Measurements from ENCODE around the gene HSD11B2. TPM values are rescaled to one million over a fixed set of nuclear protein-coding genes. Genes with fewer than 3 reads are reported as not detected.

Gene HSD11B2
- total RNA-seq (10 to 100 TPM in 1 of 7 donors, 1 to 10 TPM in 5, under 1 TPM in 1; 0.85 to 18.3 (median 4.7) TPM), polyA plus RNA-seq (1 to 10 TPM; 1.7 to 4.1 (median 2.8) TPM)
- long read RNA-seq, donor 1, partial matches to known transcripts, result 0 of 3 reads
- long read RNA-seq, donor 1, other reads (novel, unspliced or antisense), result 0 of 3 reads
- long read RNA-seq, donor 2, transcript HSD11B2-201 (5 exons, 1,900 nt), result major isoform, 6 of 13 reads
- long read RNA-seq, donor 2, partial matches to known transcripts, result 7 of 13 reads
- long read RNA-seq, donor 2, other reads (novel, unspliced or antisense), result 0 of 13 reads

GRCh38 chr16:67430977-67431774 is at the start of gene HSD11B2:
HSD11B2 (plus strand) TSS chr16:67431121; CDS start chr16:67431249, 128 bp downstream.
- peak within 1 kb of the TSS; percentile 29 to 78 (median 53) for H3K4me3 ChIP-seq
- 1 to 3% (median 2%) methylated on average over 18 to 86 of the region's 87 CpGs for WGBS, 5 donors
- H3K27me3 ChIP-seq (replicated peaks in 1 of 7), result peaks cover 0 to 51% (median 16%) of the 10 kb centered on the region in 7 donors
- peak; percentile 85 for DNase-seq
- H3K9me3 ChIP-seq, result no peaks in the 10 kb centered on the region
- peaks cover 32 to 83% (median 63%) of the 10 kb centered on the region in 6 donors for H3K4me1 ChIP-seq
- TF ChIP-seq CTCF (IDR thresholded peaks at IDR 0.05 in 8 of 11, conservative IDR thresholded peaks at IDR 0.05 in 3 of 11), result no peak
- peak in 2 of 3 donors; percentile 30 to 53 for TF ChIP-seq POLR2AphosphoS5 (IDR thresholded peaks at IDR 0.05)
- H3K36me3 ChIP-seq, result peaks cover 0 to 8% (median 0%) of the 10 kb centered on the region in 6 donors
- H3K27ac ChIP-seq, result peak within 1 kb of the TSS in 7 of 8 donors; percentile 21 to 71 (median 61)
- intact Hi-C loops (cut with DNase I; ENCODE audit: low total_unique reads), result no loop called here

GRCh38 chr16:67383284-67383683 is 47.6 kb upstream of the HSD11B2 start:
- TF ChIP-seq POLR2AphosphoS5 (IDR thresholded peaks at IDR 0.05) (no peak), CTCF (IDR thresholded peaks at IDR 0.05 in 8 of 11, conservative IDR thresholded peaks at IDR 0.05 in 3 of 11) (no peak), POLR2A (IDR thresholded peaks at IDR 0.05) (no peak)
- intact Hi-C loops (cut with DNase I; ENCODE audit: low total_unique reads), result no loop called here
- Histone ChIP-seq H3K4me3 (no peak overlapping the region), H3K27ac (no peak overlapping the region), H3K9me3 (no peaks in the 10 kb centered on the region), H3K27me3 (replicated peaks in 1 of 7) (no peaks in the 10 kb centered on the region), H3K36me3 (no peaks in the 10 kb centered on the region), H3K4me1 (no peaks in the 10 kb centered on the region)
- 84 to 91% (median 85%) methylated on average over 3 of the region's 3 CpGs for WGBS, 5 donors
- no peak for DNase-seq

- H3K4me1 ChIP-seq, result peaks cover 0 to 8% (median 3%) of the 10 kb centered on the region in 6 donors
- no peak for DNase-seq
- H3K4me3 ChIP-seq, result no peak overlapping the region
- no peak overlapping the region for H3K27ac ChIP-seq
- intact Hi-C loops (cut with DNase I; ENCODE audit: low total_unique reads), result no loop called here
- 90 to 95% (median 92%) methylated on average over 8 of the region's 8 CpGs for WGBS, 5 donors
- no peak for TF ChIP-seq CTCF (IDR thresholded peaks at IDR 0.05 in 8 of 11, conservative IDR thresholded peaks at IDR 0.05 in 3 of 11)
- no peak for TF ChIP-seq POLR2AphosphoS5 (IDR thresholded peaks at IDR 0.05)
- TF ChIP-seq POLR2A (IDR thresholded peaks at IDR 0.05), result no peak
- no peaks in the 10 kb centered on the region for H3K9me3 ChIP-seq
- no peaks in the 10 kb centered on the region for H3K36me3 ChIP-seq
- no peaks in the 10 kb centered on the region for H3K27me3 ChIP-seq (replicated peaks in 1 of 7)
These were observed 46.0 kb upstream of the HSD11B2 start for GRCh38 chr16:67384778-67385510.

All from spleen (tissue), 13 donors.